GM23338 (cell line): ENCODE data around the gene SLC44A1.

Experiments
- CREB1 ChIP-seq: fragments of 250-450 bp; sonication (Bioruptor Pico); IDR thresholded peaks from 2 replicates; pipeline ENCODE4 v1.5.0; 2020; ENCODE audit warnings: low read depth, mild to moderate bottlenecking, moderate library complexity
- ETS1 ChIP-seq: IDR thresholded peaks from 2 replicates; pipeline ENCODE4 v1.6.1; 2016; ENCODE audit warnings: antibody characterized with exemption
- EZH2 ChIP-seq: fragments of 200-600 bp; sonication (generic); IDR thresholded peaks from one replicate; pipeline ENCODE4 v1.8.0; 2017; ENCODE audit warnings: antibody characterized with exemption, mild to moderate bottlenecking, low read depth; ENCODE audit not compliant: unreplicated experiment
- EZH2phosphoT487 ChIP-seq: fragments of 200-600 bp; sonication (generic); IDR thresholded peaks from one replicate; pipeline ENCODE4 v1.8.1; 2018; ENCODE audit warnings: antibody characterized with exemption; ENCODE audit not compliant: unreplicated experiment
- POLR2AphosphoS5 ChIP-seq: IDR thresholded peaks from 2 replicates; pipeline ENCODE4 v1.6.1; 2016; ENCODE audit warnings: antibody characterized with exemption, low read depth
- REST ChIP-seq: IDR thresholded peaks from one replicate; pipeline ENCODE4 v1.6.1; 2018; ENCODE audit warnings: antibody characterized with exemption; ENCODE audit not compliant: unreplicated experiment
- STAT1 ChIP-seq: IDR thresholded peaks from one replicate; pipeline ENCODE4 v1.6.1; 2016; ENCODE audit warnings: antibody characterized with exemption; ENCODE audit not compliant: unreplicated experiment
- ZNF114 ChIP-seq: fragments of 250-450 bp; sonication (Bioruptor Pico); IDR thresholded peaks from 2 replicates; pipeline ENCODE4 v1.5.0; 2020; ENCODE audit warnings: mild to moderate bottlenecking, moderate library complexity
- ZNF462 ChIP-seq: fragments of 250-450 bp; sonication (Bioruptor Pico); IDR thresholded peaks from 2 replicates; pipeline ENCODE4 v1.5.0; 2020; ENCODE audit warnings: mild to moderate bottlenecking, moderate library complexity
- TF ChIP-seq, protein P1 (sequence below), 2 experiments: fragments of 200-600 bp in 1 of 2; sonication (generic) in 1 of 2; conservative IDR thresholded peaks; 2 replicates each; pipeline versions ENCODE4 v1.5.1 to v1.6.1; 2016 to 2017; ENCODE audit warnings: antibody characterized with exemption in 2 of 2, low read depth in 2 of 2, mild to moderate bottlenecking in 2 of 2, moderate library complexity in 1 of 2

DNA sequence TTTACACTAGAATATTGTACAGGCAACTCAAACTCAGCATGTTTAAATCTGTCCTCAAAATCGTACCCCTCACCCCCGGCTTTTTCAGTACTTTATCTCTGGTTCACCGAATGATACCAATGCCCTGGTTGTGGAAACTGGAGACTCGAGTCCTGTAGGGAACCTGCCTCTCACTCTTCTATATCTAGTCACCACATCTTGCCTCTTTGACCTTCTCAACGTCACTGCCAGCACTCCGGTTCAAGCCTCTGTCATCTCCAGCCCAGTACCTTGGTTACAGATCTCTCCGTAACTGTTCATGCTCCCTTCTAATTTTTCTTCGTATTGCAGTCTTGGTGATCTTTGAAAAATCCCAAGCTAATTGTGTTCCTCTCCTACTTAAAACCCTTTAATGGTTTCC lies 6.7 kb downstream of the SLC44A1 start:
- TF ChIP-seq, protein P1, sequence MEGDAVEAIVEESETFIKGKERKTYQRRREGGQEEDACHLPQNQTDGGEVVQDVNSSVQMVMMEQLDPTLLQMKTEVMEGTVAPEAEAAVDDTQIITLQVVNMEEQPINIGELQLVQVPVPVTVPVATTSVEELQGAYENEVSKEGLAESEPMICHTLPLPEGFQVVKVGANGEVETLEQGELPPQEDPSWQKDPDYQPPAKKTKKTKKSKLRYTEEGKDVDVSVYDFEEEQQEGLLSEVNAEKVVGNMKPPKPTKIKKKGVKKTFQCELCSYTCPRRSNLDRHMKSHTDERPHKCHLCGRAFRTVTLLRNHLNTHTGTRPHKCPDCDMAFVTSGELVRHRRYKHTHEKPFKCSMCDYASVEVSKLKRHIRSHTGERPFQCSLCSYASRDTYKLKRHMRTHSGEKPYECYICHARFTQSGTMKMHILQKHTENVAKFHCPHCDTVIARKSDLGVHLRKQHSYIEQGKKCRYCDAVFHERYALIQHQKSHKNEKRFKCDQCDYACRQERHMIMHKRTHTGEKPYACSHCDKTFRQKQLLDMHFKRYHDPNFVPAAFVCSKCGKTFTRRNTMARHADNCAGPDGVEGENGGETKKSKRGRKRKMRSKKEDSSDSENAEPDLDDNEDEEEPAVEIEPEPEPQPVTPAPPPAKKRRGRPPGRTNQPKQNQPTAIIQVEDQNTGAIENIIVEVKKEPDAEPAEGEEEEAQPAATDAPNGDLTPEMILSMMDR (conservative IDR thresholded peaks at IDR 0.05; ENCODE audit: low read depth in 2 of 2), result no peak
- TF ChIP-seq EZH2 (no peak), ZNF114 (CRISPR knock-in tag) (no peak), REST (no peak), POLR2AphosphoS5 (no peak), CREB1 (CRISPR knock-in tag) (no peak), EZH2phosphoT487 (no peak), STAT1 (no peak), ZNF462 (no peak), ETS1 (no peak)
